GM23338 (cell line): Measurements from ENCODE around the gene SFXN5. TPM values are rescaled to one million over a fixed set of nuclear protein-coding genes. Genes with fewer than 3 reads are reported as not detected.

Experiments used
- ATAC-seq: fragments of 200-7000 bp; cut with Tn5 transposase; 3 replicates; pipeline ENCODE4 v1.9.1; 2020
- DNase-seq: peaks from one replicate; pipeline ENCODE4 v3.0.0-alpha.2; 2015; ENCODE audit warnings: low spot score
- H2AFZ ChIP-seq: fragments of 200-600 bp; sonication (generic); 2 replicates; pipeline ENCODE4 v1.8.0; 2016; ENCODE audit warnings: antibody characterized with exemption, mild to moderate bottlenecking, moderate library complexity
- H3F3A ChIP-seq: fragments of 200-600 bp; sonication (generic); replicated peaks from 2 replicates; pipeline ENCODE4 v1.8.0; 2017; ENCODE audit warnings: antibody characterized with exemption, mixed run types, low read depth
- H3K27ac ChIP-seq: fragments of 200-600 bp; sonication (generic); 2 replicates; pipeline ENCODE4 v1.6.1; 2016; ENCODE audit warnings: low read depth
- H3K27me3 ChIP-seq: fragments of 200-600 bp; sonication (generic); 2 replicates; pipeline ENCODE4 v1.8.0; 2016; ENCODE audit warnings: mild to moderate bottlenecking, mixed run types, moderate library complexity; ENCODE audit not compliant: insufficient read depth
- H3K36me3 ChIP-seq: fragments of 200-600 bp; sonication (generic); 2 replicates; pipeline ENCODE4 v1.8.0; 2016; ENCODE audit warnings: mild to moderate bottlenecking; ENCODE audit not compliant: insufficient read depth
- H3K4me1 ChIP-seq: fragments of 200-600 bp; sonication (generic); 2 replicates; pipeline ENCODE4 v1.8.0; 2016; ENCODE audit warnings: mild to moderate bottlenecking, moderate library complexity; ENCODE audit not compliant: insufficient read depth
- H3K4me2 ChIP-seq: fragments of 200-600 bp; sonication (generic); 2 replicates; pipeline ENCODE4 v1.7.1; 2017; ENCODE audit warnings: mixed run types
- H3K4me3 ChIP-seq: fragments of 200-600 bp; sonication (generic); 2 replicates; pipeline ENCODE4 v1.6.1; 2016; ENCODE audit warnings: mixed run types
- H3K79me2 ChIP-seq: fragments of 200-600 bp; sonication (generic); replicated peaks from 2 replicates; pipeline ENCODE4 v1.8.0; 2017; ENCODE audit warnings: mild to moderate bottlenecking; ENCODE audit not compliant: insufficient read depth
- H3K9me2 ChIP-seq: fragments of 200-600 bp; sonication (generic); 2 replicates; pipeline ENCODE4 v1.8.0; 2017; ENCODE audit not compliant: insufficient read depth
- H4K20me1 ChIP-seq: fragments of 200-600 bp; sonication (generic); replicated peaks from 2 replicates; pipeline ENCODE4 v1.8.0; 2017; ENCODE audit warnings: mild to moderate bottlenecking; ENCODE audit not compliant: insufficient read depth
- H3K27ac Mint-ChIP-seq: 2 replicates; pipeline ENCODE4 v1.8.0; 2020; ENCODE audit warnings: inconsistent platforms, mild to moderate bottlenecking, moderate library complexity, mixed read lengths
- H3K27me3 Mint-ChIP-seq: 3 replicates; pipeline ENCODE4 v1.8.0; 2022; ENCODE audit warnings: low read depth, mild to moderate bottlenecking, moderate library complexity, mixed read lengths, inconsistent platforms; ENCODE audit not compliant: insufficient read depth, poor library complexity
- H3K36me3 Mint-ChIP-seq: 3 replicates; pipeline ENCODE4 v1.8.0; 2021; ENCODE audit warnings: low read depth, mild to moderate bottlenecking, inconsistent platforms, moderate library complexity, mixed read lengths
- H3K4me1 Mint-ChIP-seq: 3 replicates; pipeline ENCODE4 v1.8.0; 2020; ENCODE audit warnings: mild to moderate bottlenecking, inconsistent platforms, mixed read lengths
- H3K4me3 Mint-ChIP-seq: 3 replicates; pipeline ENCODE4 v1.8.0; 2021; ENCODE audit warnings: moderate library complexity, mild to moderate bottlenecking, inconsistent platforms, mixed read lengths
- H3K9me3 Mint-ChIP-seq: 3 replicates; pipeline ENCODE4 v1.8.0; 2020; ENCODE audit warnings: moderate library complexity, mild to moderate bottlenecking, inconsistent platforms, mixed read lengths
- ETS1 ChIP-seq: IDR thresholded peaks from 2 replicates; pipeline ENCODE4 v1.6.1; 2016; ENCODE audit warnings: antibody characterized with exemption
- EZH2 ChIP-seq: fragments of 200-600 bp; sonication (generic); IDR thresholded peaks from one replicate; pipeline ENCODE4 v1.8.0; 2017; ENCODE audit warnings: antibody characterized with exemption, mild to moderate bottlenecking, low read depth; ENCODE audit not compliant: unreplicated experiment
- NANOG ChIP-seq: IDR thresholded peaks from 2 replicates; pipeline ENCODE4 v1.6.1; 2016; ENCODE audit warnings: antibody characterized with exemption, borderline replicate concordance
- POLR2AphosphoS5 ChIP-seq: IDR thresholded peaks from 2 replicates; pipeline ENCODE4 v1.6.1; 2016; ENCODE audit warnings: antibody characterized with exemption, low read depth
- REST ChIP-seq: IDR thresholded peaks from one replicate; pipeline ENCODE4 v1.6.1; 2018; ENCODE audit warnings: antibody characterized with exemption; ENCODE audit not compliant: unreplicated experiment
- STAT1 ChIP-seq: IDR thresholded peaks from one replicate; pipeline ENCODE4 v1.6.1; 2016; ENCODE audit warnings: antibody characterized with exemption; ENCODE audit not compliant: unreplicated experiment
- ZNF114 ChIP-seq: fragments of 250-450 bp; sonication (Bioruptor Pico); IDR thresholded peaks from 2 replicates; pipeline ENCODE4 v1.5.0; 2020; ENCODE audit warnings: mild to moderate bottlenecking, moderate library complexity
- ZNF331 ChIP-seq: fragments of 250-450 bp; sonication (Bioruptor Pico); IDR thresholded peaks from 2 replicates; pipeline ENCODE4 v1.5.0; 2020; ENCODE audit warnings: low read depth, mild to moderate bottlenecking, moderate library complexity
- ZNF462 ChIP-seq: fragments of 250-450 bp; sonication (Bioruptor Pico); IDR thresholded peaks from 2 replicates; pipeline ENCODE4 v1.5.0; 2020; ENCODE audit warnings: mild to moderate bottlenecking, moderate library complexity
- polyA plus RNA-seq: library from polyadenylated mRNA; unstranded; fragments of >200 nt; fragmentation: Nextera tagmentation; extraction: Ambion mirVana; gene quantifications from 2 replicates; pipeline ENCODE4 v1.2.1, GENCODE V29; 2016
- total RNA-seq: library from RNA; depleted of rRNA; stranded (reverse); fragments of >200 nt; shearing (Covaris generic); gene quantifications from 2 replicates; pipeline ENCODE4 v1.2.3, GENCODE V29; 2014

Gene SFXN5
- total and polyA plus RNA-seq, 2 experiments from 2014 or later, result 23.6 to 25.8 TPM

GRCh38 chr2:73104933-73105332, 33.4 kb upstream of the SFXN5 start:
- H2AFZ ChIP-seq, result no peak overlapping the region
- no peak overlapping the region for H3K4me3 ChIP-seq
- H3F3A ChIP-seq, result no peaks in the 10 kb centered on the region
- Mint-ChIP-seq H3K36me3 (peaks cover 7% of the 10 kb centered on the region; the same call in 2 of the 3 replicates), H3K27me3 (peaks cover 2% of the 10 kb centered on the region), H3K4me3 (no peak overlapping the region), H3K4me1 (peaks cover 46% of the 10 kb centered on the region), H3K27ac (no peak overlapping the region), H3K9me3 (peaks cover 2% of the 10 kb centered on the region; the same call in 1 of the 3 replicates)
- H3K9me2 ChIP-seq, result no peaks in the 10 kb centered on the region
- H3K4me2 ChIP-seq, result no peak overlapping the region
- DNase-seq (no peak), ATAC-seq (no peak)
- no peak for TF ChIP-seq ZNF114 (CRISPR knock-in tag)
- no peak for TF ChIP-seq REST
- no peak for TF ChIP-seq POLR2AphosphoS5
- no peak for TF ChIP-seq ZNF462 (CRISPR knock-in tag)
- no peak for TF ChIP-seq ZNF331 (CRISPR knock-in tag)
- TF ChIP-seq ETS1, result no peak
- TF ChIP-seq EZH2, result no peak
- TF ChIP-seq STAT1, result no peak
- no peak for TF ChIP-seq NANOG
- no peak overlapping the region for H3K27ac ChIP-seq
- no peaks in the 10 kb centered on the region for H3K27me3 ChIP-seq
- H3K79me2 ChIP-seq, result peaks cover 19% of the 10 kb centered on the region
- H3K36me3 ChIP-seq, result no peaks in the 10 kb centered on the region
- peaks cover 21% of the 10 kb centered on the region for H4K20me1 ChIP-seq
- peaks cover 19% of the 10 kb centered on the region for H3K4me1 ChIP-seq
